Activated T-cell treated with anti-CD3 and anti-CD28 coated beads for 24 hours (primary cell): ENCODE data around the gene ELOA.
"Not testable (repeated sequence)": the region's sequence is repeated elsewhere in the genome, so short reads cannot be mapped to it uniquely, and the experiment has no call there.

Experiments used
- DNase-seq: peaks from one replicate; pipeline ENCODE4 v3.0.0-alpha.2; 2020; ENCODE audit warnings: low read depth

Gene ELOA

DNA sequence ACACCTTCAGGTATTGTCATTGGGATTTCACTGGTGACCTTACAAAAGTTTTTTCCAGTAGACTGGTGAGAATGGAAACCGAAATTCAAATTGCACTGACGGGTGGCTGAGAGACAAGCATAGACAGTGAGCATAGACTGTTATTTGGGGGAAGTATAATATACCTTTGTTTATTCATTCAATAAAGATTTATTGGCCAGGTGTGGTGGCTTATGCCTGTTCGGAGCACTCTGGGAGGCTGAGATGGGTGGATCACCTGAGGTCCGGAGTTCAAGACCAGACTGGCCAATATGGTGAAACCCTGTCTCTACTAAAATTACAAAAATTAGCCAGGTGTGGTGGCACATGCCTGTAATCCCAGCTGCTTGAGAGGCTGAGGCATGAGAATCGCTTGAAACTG is 10.0 kb upstream of the ELOA start:
- not testable (repeated sequence) for DNase-seq

DNA sequence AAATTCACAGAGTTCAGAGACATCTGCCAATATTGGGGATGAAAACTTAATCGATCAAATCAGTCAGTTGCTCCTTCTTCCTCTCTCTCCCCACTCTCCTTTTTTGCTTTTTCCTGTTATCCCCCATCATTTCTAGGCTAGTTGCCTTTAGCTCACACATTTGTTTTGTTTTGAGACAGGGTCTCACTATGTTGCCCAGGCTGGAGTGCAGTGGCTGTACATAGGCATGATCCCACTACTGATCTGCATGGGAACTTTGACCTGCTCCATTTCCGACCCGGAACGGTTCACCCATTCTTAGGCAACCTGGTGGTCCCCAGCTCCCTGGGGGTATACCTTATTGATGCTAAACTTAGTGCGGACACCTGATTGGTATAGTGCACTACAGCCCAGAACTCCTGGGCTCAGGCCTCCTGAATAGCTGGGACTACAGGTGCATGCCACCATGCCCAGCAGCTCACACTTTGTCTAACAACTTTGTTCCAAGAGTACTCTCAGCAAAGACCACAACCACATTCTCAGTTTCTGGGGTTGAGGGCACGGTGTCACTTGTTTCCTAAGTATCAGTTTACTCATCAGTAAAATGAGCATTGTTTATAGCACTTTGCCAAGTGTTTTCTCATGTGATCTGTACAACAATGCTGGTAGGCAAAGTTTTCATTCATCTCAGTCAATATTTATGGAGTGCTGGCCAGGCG is 6.7 kb upstream of the ELOA start:
- no peak for DNase-seq

DNA sequence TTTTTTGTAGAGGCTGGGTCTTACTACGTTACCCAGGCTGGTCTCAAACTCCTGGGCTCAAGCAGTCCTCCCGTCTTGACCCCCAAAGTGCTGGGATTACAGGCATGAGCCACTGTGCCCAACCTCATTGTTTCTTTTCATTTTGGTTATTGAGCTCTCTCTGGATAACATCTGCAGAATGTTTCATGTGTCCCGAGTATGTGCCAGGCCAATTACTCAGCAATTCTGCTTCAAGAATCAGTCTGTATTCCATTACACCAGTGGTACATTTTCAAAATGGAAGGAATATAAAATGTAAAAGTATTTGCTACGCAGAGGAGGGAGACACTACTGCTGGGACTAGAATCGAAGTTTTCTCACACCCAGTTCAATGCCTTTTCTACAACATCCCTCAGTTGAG is 1.7 kb upstream of the ELOA start:
- DNase-seq = no peak

DNA sequence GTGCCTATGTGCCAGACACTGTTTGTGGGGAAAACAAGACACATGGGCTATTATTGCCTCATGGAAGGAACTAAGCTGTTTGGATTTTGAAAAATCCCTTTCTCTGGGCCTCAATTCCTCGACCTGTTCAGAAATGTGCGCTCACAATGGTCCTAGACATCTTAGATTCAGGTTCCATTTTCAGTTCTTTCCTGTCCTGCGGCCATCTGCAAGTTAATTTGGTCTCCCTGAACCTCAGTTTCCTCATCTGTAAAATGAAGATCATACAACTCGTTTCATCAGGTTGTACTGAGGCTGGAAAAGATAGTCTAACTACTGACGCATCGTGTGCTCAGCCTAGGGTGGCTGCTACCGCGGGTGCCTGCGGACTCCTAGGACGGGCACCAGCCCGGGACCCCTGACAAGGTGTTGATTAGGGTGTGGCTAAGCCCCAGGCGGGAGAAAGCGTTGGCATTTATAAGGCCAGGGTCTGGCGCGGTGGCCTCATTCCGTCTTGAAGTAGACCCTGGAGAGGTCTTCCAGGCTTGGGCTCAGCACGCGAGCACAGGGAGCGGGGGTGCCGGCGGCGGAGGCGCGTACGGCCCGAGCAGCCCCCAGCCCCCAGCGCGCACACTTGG is 493 bp upstream of the ELOA start:
- DNase-seq = peak; percentile 18

DNA sequence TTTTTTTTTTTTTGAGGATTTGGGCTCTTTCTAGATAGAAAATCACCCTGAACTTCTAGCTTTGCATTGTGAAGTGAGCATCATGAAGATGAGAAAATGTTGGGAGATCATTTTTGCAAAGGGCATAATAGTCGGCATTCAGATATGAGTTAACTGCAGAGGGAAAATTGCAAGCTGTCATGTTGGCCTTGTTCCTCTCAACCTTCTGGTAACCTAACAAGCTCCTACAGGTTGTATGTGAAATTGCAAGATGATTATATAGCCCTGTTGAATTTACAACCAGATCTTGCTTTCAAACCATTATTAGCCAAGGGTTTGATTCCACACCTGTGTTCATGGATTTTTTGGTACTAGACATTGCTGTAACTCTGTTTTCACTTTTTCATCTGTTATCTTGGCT is 2.2 kb downstream of the ELOA start:
- no peak for DNase-seq

DNA sequence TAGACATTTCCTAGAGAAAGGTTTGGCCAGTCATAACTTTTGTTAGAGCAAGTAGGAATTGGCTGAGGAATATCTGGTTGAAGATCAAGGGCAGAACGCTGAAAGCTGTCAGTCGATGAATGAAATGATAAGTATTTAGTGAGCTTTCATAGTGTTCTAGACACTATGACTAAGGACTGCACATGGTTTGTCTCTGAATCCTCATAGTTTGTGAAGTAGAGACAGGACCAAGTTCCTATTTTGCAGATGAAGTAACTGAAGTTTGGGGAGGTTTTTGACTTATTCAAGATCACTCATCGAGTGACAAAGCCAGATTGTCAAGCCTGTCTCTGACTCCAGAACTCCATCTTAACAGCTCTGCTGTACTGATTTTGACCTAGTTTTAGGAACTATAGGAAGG is 4.7 kb downstream of the ELOA start:
- DNase-seq = no peak

DNA sequence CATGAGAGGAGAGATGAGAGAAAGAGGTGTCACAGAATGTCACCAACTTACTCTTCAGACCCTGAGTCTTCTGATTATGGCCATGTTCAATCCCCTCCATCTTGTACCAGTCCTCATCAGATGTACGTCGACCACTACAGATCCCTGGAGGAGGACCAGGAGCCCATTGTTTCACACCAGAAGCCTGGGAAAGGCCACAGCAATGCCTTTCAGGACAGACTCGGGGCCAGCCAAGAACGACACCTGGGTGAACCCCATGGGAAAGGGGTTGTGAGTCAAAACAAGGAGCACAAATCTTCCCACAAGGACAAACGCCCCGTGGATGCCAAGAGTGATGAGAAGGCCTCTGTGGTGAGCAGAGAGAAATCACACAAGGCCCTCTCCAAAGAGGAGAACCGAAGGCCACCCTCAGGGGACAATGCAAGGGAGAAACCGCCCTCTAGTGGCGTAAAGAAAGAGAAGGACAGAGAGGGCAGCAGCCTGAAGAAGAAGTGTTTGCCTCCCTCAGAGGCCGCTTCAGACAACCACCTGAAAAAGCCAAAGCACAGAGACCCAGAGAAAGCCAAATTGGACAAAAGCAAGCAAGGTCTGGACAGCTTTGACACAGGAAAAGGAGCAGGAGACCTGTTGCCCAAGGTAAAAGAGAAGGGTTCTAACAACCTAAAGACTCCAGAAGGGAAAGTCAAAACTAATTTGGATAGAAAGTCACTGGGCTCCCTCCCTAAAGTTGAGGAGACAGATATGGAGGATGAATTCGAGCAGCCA is 8.0 kb downstream of the ELOA start:
- peak; percentile 16 for DNase-seq

DNA sequence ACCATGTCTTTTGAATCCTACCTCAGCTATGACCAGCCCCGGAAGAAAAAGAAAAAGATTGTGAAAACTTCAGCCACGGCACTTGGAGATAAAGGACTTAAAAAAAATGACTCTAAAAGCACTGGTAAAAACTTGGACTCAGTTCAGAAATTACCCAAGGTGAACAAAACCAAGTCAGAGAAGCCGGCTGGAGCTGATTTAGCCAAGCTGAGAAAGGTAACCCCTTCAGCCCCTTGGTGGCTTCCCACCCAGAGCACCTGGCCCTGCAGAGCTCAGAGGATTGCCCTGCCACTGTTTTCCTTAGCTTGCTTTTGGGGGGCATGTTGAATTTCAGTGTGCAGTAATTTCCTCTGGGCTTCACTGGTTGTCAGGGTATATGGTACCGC is 8.5 kb downstream of the ELOA start:
- DNase-seq = no peak

DNA sequence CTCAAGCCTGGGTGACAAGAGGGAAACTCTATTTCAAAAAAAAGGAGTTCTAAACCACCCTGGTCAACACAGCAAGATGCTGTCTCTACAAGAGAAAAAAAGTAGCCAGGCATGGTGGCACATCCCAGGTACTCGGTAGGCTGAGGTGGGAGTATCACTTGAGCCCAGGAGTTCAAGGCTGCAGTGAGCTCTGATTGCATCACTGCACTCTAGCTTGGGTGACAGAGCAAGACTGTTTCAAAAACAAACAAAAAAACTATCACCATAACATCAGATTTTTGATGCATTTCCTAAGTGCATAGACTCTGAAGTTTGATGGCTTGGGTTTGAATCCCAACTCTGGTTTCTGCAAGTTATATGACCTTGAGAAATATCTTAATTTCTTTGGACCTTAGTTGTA is 9.6 kb downstream of the ELOA start:
- no peak for DNase-seq

DNA sequence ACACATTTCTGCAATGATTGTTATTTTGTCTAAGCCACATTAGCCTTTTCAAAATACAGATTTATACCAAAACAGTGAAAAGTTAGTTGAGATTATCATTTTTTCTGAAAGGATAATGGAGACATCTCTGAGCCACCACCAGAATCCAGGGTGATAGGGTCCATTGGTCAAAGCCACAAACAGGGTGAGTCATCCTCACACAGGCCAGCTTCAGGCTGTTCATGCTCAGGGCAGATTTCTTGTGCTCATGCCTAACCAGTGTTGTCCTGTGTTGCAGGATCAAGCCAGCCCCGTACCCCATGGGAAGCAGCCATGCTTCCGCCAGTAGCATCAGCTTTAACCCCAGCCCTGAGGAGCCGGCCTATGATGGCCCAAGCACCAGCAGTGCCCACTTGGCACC is 13.4 kb downstream of the ELOA start:
- DNase-seq = no peak

DNA sequence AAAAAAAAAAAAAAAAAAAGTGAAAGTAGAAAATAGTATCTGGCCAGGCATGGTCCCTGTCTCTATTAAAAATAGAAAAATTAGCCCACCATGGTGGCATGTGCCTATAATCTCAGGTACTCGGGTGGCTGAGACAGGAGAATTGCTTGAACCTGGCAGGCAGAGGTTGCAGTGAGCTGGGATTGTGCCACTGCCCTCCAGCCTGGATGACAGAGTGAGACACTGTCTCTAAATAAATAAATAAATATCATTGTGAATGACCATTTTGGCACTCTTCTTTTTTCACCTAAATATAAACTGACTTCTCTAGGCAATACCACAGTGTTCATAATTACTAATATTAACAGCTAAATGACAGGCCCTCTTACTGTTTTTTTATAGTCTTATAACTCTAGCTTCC is 14.5 kb downstream of the ELOA start:
- DNase-seq = no peak

DNA sequence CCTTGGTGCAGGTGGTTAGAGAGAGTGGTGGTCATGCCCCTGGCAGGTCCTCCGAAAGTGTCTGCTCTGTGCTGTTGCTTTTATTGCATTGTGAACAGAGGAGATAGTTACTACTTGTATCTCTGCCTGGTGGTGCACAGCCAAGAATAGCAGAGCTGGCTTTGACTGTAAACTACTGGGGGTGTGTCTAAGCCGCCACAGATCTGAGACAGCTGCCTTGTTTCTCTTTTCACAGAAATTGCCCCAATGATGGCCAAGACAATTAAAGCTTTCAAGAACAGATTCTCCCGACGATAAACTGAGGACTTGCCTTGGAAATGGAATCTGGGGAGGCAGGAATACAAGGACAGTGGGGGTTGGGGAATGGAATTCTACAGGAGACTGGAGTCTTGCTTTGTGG is 16.0 kb downstream of the ELOA start:
- DNase-seq = no peak

DNA sequence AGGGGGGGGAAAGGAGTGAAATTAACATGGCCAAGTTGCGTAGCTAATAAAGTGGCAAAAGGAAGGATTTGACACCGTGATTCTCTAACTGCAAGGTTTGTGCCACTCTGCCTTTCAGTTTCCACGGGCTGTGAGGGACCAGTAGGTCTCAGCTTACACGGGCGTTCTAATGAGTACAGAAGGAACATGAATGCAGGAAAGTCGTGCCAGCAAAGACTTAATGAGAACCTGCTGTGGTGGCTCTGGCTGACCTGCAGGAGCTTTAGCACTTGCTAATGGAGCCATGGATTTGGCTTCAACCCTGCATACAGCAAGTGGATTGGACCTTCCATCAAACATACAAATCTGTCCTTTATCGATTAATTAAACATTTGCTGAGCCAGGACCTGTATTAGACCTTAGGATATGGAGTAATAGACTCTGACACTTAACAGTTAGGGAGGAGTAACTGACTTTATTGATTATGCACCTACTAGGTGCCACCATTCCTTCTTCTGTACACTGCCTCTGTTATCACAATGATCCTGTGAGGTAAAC is 19.8 kb downstream of the ELOA start:
- DNase-seq = no peak

DNA sequence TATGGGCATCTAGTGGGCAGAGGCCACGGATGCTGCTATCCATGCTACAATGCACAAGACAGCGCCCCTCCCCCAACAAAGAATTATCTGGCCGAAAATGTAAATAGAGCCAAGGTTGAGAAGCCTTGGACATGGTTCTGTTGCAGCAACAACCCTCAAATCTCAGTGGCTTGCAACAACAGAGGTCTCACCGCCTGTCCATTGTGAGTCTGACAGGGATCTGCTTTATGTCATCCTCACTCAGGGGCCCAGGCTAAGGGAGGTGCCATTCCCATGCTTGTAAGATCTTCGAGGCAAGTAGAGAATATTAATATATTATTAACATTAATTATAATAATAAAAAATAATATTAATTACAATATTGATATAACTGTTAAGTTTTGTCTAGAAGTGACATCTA is 25.5 kb downstream of the ELOA start:
- DNase-seq = no peak

DNA sequence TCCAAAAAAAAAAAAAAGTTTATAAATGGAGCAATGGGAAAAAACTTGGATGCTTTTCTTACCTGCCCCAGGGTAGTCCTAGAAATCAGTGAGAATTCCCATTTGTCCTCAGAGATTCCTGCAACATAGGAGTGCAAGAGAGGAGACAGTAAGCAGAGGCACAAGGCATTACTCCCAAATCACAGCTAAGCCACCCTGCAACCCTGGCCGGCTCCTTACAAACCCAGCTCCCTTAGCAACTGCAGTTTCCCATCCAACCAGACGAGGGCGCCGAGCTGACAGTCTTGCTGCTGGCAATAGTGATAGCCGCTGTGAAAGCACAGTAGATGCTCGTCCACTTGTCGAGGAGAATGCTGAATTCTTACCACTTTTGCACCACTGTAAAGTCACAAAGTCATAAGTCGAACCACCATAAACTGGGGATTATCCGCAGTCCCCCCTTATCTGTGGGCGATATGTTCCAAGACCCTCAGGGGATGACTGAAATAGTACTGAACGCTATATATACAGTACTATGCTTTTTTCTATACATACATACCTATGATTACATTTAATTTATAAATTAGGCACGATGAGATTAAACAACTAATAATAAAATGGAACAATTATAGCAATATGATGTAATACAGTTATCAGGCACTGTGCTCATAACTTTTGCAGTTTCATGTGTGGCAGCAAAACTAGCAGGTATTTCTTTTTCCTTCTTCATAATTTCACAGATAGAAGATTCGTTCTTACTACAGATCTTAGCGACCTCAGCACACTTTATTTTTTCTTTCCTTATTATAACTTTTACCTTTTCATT is 29.0 kb downstream of the ELOA start:
- DNase-seq = peak; percentile 81

DNA sequence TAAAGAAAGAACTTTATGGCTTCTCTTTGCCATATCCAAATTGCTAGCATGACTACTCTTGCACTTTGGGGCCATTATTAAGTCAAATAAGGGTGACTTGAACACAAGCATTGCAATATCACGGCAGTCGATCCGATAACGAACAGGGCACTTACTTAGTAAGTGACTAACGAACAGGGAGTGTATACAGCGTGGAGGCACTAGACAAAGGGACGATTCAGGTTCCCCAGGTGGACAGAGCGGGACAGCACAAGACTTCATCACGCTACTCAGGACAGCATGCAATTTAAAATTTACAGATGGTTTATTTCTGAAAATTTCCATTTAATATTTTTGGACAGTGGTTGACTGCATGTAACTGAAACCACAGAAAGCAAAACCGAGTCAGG is 29.6 kb downstream of the ELOA start:
- no peak for DNase-seq

DNA sequence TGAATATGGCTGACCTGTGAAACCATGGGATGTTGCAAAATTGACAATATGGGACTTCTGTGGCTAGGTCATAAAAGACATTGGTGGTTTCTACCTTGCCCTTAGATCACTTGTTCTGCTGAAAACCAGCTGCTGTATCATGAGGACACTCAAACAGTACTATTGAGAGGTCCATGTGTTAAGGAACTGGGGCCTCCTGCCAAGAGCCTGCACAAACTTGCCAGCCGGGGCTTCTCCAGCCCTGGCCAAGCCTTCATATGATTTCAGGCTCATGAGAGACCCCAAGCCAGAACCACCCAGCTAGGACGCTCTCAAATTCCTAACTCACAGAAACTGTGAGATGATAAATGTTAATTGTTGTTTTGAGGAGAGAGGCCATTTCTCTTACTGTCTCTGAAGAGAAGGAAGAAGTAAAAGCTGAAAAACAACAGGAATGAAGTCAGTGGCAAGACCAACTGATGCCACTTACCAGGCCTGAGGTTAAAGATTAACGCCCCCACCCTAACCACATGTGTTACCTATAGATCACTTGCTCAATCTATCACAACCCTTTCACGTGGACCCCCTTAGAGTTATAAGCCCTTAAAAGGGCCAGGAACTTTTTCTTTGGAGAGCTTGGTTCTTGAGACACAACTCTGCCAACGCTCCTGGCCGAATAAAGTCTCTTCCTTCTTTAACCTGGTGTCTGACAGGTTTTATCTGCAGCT is 31.1 kb downstream of the ELOA start:
- no peak for DNase-seq

DNA sequence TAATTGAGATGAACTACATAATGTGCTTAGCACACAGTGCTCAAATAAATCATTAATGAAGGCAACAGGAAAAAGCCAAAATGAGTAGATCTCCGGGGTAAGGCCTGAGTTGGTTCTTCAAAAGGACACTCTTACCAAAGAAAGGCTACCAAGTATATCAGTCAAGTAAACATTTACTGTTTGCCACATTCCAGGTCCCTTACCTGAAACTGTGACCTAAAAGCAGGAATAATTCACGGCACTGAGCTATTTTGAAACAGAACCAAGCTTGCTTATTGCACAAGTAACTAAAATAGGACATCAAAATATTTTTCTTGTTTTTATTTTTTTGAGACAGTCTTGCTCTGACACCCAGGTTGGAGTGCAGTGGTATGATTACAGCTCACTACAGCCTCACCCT is 32.9 kb downstream of the ELOA start:
- DNase-seq = no peak

DNA sequence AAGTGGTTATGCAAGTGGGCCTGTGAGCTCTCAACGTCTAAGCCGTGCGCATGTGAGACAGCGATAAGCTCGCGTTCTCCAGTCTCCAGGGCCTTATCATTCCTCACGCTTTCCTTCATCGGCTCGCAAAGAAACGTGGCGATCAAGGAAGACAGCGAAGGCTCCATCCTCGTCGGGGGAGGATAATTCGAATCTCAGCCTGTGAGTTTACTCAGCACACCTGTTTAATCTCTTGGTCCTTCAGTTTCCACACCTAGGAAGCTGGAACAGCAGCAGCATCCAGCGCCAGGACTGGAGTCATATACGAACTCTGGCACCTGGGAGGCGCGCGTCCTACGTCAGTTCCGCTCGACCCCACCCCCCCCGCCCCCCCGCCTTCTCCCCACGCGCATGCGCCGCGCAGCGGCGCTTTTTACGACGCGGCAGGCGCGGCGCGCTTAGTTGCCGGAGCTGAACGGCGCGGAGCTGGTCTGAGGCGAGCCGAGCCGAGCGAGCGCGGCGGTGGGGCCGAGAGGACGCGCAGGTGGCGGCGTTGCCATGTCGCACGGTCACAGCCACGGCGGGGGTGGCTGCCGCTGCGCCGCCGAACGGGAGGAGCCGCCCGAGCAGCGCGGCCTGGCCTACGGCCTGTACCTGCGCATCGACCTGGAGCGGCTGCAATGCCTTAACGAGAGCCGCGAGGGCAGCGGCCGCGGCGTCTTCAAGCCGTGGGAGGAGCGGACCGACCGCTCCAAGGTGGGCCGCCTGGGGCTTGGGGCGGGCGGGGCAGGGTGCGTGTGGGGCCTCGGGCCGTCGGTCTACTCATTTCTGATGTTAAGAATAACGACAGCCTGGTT is 34.9 kb downstream of the ELOA start, which contains the start of gene PITHD1:
PITHD1 (plus strand) TSS at position 440 of the 836 bp plus-strand sequence; CDS start at position 538, 98 bp downstream.
- DNase-seq = peak; percentile 77

DNA sequence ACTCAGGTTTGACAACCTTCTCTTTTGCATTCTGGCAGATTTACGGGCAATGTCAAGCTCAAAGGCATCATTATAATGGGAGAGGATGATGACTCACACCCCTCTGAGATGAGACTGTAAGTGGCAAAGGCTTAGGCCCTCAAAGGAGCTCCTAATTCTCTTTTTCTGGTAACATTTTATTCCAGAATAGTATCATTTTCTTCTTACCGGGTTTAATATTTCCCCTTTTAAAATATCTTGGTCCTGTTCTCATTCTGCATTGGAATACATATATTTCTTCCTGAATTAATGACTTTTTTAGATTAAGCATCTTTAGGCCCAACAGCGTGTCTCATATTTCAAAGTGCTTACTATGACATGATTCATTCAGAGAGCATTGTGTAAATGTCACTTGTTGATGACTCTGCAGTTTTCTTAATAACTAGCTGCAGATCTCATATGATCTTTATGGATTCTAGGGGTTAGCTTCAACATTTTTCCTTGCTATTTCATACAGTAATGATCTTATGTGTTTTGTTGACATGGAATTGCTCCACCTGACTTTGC is 36.6 kb downstream of the ELOA start:
- DNase-seq = no peak
